Activated B cell treated with CpG ODN at 0.5 μM for 24 hours (primary cell): ENCODE results near the gene NRROS. TPM values are rescaled to one million over a fixed set of nuclear protein-coding genes. Genes with fewer than 3 reads are reported as not detected.

Experiments used
- ATAC-seq: fragments of 200-7000 bp; cut with Tn5 transposase; one replicate; pipeline ENCODE4 v1.10.0; 2021; ENCODE audit warnings: low read depth, mild to moderate bottlenecking, moderate library complexity
- CTCF ChIA-PET: fragments of 350-600 bp; sonication (Branson Sonifier 250); formaldehyde crosslinking; loops from one replicate; lab custom pipeline; 2021; ENCODE audit warnings: antibody characterized with exemption; lab: Charles Lee
- POLR2A ChIA-PET: fragments of 350-600 bp; sonication (Branson Sonifier 250); formaldehyde crosslinking; loops from one replicate; lab custom pipeline; 2021; ENCODE audit warnings: antibody characterized with exemption; lab: Charles Lee
- DNase-seq: peaks from one replicate; pipeline ENCODE4 v3.0.0; 2022
- H3K27ac Mint-ChIP-seq: one replicate; pipeline ENCODE4 v1.8.0; 2020; ENCODE audit warnings: mixed read lengths
- H3K27me3 Mint-ChIP-seq: one replicate; pipeline ENCODE4 v1.8.0; 2021; ENCODE audit warnings: mixed read lengths
- H3K36me3 Mint-ChIP-seq: one replicate; pipeline ENCODE4 v1.8.0; 2021; ENCODE audit warnings: low read depth, mixed read lengths
- H3K4me1 Mint-ChIP-seq: one replicate; pipeline ENCODE4 v1.8.0; 2021; ENCODE audit warnings: mixed read lengths
- H3K4me3 Mint-ChIP-seq: one replicate; pipeline ENCODE4 v1.8.0; 2020; ENCODE audit warnings: mild to moderate bottlenecking, mixed read lengths
- H3K9me3 Mint-ChIP-seq: one replicate; pipeline ENCODE4 v1.8.0; 2020; ENCODE audit warnings: mixed read lengths
- CTCF ChIP-seq: fragments of 200-600 bp; IDR thresholded peaks from one replicate; pipeline ENCODE4 v1.8.0; 2022; ENCODE audit warnings: antibody characterized with exemption, mild to moderate bottlenecking
- intact Hi-C: fragments of 100-400 bp; cut with micrococcal nuclease; formaldehyde crosslinking; loops from one replicate; pipeline ENCODE4 v1.15.1; 2024
- total RNA-seq: library from RNA; stranded (reverse); gene quantifications from 2 replicates; pipeline ENCODE4 v1.2.3, GENCODE V29; 2022

NRROS gene
- total RNA-seq, 1 donor from 2014 or later: 92.4 TPM

DNA sequence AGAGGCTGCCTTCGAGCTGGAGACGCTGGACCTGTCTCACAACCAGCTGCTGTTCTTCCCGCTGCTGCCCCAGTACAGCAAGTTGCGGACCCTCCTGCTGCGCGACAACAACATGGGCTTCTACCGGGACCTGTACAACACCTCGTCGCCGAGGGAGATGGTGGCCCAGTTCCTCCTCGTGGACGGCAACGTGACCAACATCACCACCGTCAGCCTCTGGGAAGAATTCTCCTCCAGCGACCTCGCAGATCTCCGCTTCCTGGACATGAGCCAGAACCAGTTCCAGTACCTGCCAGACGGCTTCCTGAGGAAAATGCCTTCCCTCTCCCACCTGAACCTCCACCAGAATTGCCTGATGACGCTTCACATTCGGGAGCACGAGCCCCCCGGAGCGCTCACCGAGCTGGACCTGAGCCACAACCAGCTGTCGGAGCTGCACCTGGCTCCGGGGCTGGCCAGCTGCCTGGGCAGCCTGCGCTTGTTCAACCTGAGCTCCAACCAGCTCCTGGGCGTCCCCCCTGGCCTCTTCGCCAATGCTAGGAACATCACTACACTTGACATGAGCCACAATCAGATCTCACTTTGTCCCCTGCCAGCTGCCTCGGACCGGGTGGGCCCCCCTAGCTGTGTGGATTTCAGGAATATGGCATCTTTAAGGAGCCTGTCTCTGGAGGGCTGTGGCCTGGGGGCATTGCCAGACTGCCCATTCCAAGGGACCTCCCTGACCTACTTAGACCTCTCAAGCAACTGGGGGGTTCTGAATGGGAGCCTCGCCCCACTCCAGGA is 21.1 kb downstream of the NRROS start:
- intact Hi-C loops: no loop called here
- DNase-seq (no peak), ATAC-seq (no peak)
- CTCF ChIA-PET: no interaction called here
- no peaks in the 10 kb centered on the region for H3K9me3 Mint-ChIP-seq
- POLR2A ChIA-PET: interaction anchor here (0.7 to 4.1 kb wide), 5 partner anchors 10 to 55 kb away, joined by 3 to 17 read pairs (median 4); partner anchors contain the start of gene NRROS
- no peak overlapping the region for H3K27ac Mint-ChIP-seq
- no peak for TF ChIP-seq CTCF
- no peaks in the 10 kb centered on the region for H3K4me1 Mint-ChIP-seq
- H3K4me3 Mint-ChIP-seq: no peak overlapping the region
- peaks cover 83% of the 10 kb centered on the region for H3K36me3 Mint-ChIP-seq
- no peaks in the 10 kb centered on the region for H3K27me3 Mint-ChIP-seq

GRCh38 chr3:196661400-196661799 is 21.9 kb downstream of the NRROS start:
- Mint-ChIP-seq H3K4me1 (peaks cover 5% of the 10 kb centered on the region), H3K36me3 (peaks cover 83% of the 10 kb centered on the region), H3K4me3 (no peak overlapping the region), H3K9me3 (no peaks in the 10 kb centered on the region), H3K27ac (no peak overlapping the region), H3K27me3 (no peaks in the 10 kb centered on the region)
- no peak for ATAC-seq
- TF ChIP-seq CTCF: no peak
- CTCF ChIA-PET: no interaction called here
- DNase-seq: no peak
- intact Hi-C loops: no loop called here
- POLR2A ChIA-PET: interaction anchor here (0.8 to 4.1 kb wide), 4 partner anchors 10 to 51 kb away, joined by 3 to 17 read pairs (median 5); partner anchors contain the start of gene NRROS

- CTCF ChIA-PET: no interaction called here
- Mint-ChIP-seq H3K4me1 (peaks cover 7% of the 10 kb centered on the region), H3K27me3 (no peaks in the 10 kb centered on the region), H3K36me3 (peaks cover 81% of the 10 kb centered on the region), H3K4me3 (no peak overlapping the region), H3K27ac (no peak overlapping the region), H3K9me3 (no peaks in the 10 kb centered on the region)
- ATAC-seq: no peak
- POLR2A ChIA-PET: interaction anchor here (0.8 to 4.1 kb wide), 4 partner anchors 13 to 52 kb away, joined by 3 to 17 read pairs (median 4); partner anchors contain the start of gene NRROS
- no peak for DNase-seq
- no peak for TF ChIP-seq CTCF
- intact Hi-C loops: no loop called here
These were observed 22.5 kb downstream of the NRROS start for GRCh38 chr3:196662033-196662432.

GRCh38 chr3:196662711-196663571 is 23.4 kb downstream of the NRROS start:
- POLR2A ChIA-PET: interaction anchor here (0.6 to 4.1 kb wide), 4 partner anchors 17 to 31 kb away, joined by 3 to 17 read pairs (median 4); partner anchors contain the start of gene NRROS
- H3K4me1 Mint-ChIP-seq: peaks cover 13% of the 10 kb centered on the region
- H3K36me3 Mint-ChIP-seq: peaks cover 75% of the 10 kb centered on the region
- H3K9me3 Mint-ChIP-seq: no peaks in the 10 kb centered on the region
- intact Hi-C loops: no loop called here
- H3K4me3 Mint-ChIP-seq: no peak overlapping the region
- CTCF ChIA-PET: no interaction called here
- H3K27me3 Mint-ChIP-seq: no peaks in the 10 kb centered on the region
- no peak for TF ChIP-seq CTCF
- DNase-seq (no peak), ATAC-seq (no peak)
- H3K27ac Mint-ChIP-seq: no peak overlapping the region
